DMS 273 (cell line): Measurements from ENCODE around the gene ITGA2.

Source experiments
- DNase-seq: peaks from one replicate; lab custom pipeline; 2025; ENCODE audit not compliant: unreplicated experiment; lab: John Stamatoyannopoulos, UW

ITGA2 gene

DNA sequence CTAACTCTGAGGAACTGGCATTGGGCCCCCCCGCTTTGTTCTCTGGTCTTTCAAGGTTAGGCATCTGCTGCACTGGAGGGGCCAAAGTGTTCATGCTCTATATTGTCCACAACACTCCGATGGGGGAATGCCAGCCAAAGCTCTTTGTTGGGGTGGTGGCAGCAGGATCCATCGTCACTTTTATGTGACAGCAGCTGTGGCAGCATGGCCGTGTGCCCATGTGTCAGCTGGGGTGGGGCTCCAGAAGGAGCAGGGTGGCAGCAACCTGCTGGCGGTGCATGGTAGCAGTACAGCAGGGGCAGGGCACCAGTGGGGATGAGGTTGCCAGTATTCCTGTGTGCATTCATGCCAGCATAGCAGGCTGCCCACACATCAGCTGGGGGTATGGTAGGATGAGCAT is 28.2 kb downstream of the ITGA2 start:
- no peak for DNase-seq

DNA sequence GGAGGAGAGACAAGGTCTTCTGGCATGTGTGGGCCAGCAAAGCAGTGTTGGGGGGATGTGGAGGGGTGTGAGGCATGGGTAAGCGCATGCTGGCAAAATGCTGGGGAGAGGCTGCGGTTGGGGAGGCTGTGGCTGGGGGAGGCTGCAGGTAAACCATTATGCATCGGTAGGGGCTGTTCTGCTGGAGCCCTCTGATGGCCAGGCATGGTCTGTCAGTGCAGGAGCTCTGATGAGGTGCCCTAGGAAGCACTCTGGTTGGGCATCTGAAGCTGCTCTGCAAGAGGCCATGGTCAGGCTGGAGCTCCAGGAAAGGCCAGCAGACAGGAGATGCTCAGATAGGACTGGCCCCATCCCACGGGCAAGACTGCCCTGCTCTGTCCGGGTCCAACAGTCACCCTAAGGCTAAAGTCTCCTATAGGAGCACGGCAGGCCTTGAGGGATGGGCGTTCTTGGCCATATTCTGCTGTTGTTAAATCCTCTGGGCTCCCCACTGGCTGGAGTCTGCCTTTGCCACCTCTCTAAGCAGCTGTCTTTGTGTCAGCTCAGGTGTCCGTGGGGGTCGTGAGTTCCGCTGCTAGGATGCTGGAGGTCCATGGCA is 28.7 kb downstream of the ITGA2 start:
- DNase-seq = no peak

DNA sequence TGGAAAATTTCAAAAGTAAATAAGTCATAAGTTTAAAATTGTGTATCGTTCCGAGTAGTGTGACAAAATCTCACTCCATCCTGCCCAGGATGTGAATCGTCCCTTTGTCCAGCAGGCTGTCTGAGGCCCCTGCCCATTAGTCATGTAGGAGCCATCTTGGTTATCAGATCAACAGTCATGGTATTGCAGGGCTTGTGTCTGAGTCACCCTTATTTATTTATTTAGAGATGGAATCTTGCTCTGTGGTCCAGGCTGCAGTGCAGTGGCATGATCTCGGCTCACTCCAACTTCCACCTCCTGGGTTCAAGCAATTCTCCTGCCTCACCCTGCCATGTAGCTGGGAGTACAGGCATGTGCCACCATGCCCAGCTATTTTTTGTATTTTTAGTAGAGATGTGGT is 30.2 kb downstream of the ITGA2 start:
- DNase-seq = no peak

DNA sequence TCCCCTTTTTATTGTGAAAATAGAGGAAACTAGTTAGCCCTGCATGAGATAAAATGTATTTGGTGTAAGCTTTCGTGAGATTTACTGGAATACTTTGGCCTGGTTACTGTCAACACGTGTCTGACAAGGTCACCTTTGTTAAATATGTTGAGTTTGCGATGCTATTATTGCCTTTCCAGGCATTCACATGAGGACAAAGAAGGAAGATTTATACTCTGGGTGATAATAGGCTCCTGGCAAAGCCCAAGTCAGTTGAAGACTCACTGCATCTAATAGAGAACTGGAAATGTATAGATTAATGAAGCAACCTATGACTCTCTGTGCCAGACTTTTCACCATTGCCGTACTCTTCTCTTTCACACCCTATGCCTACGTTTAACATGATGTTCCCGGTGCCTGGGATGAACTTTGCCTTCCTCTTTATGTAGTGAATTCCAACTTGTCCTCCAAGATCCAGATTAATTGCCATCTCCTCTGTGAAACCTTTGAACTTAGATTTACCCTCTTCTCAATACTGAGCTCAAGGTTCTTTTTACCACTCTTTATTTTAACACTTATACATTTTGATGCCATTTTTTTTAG is 33.9 kb downstream of the ITGA2 start:
- DNase-seq = no peak

DNA sequence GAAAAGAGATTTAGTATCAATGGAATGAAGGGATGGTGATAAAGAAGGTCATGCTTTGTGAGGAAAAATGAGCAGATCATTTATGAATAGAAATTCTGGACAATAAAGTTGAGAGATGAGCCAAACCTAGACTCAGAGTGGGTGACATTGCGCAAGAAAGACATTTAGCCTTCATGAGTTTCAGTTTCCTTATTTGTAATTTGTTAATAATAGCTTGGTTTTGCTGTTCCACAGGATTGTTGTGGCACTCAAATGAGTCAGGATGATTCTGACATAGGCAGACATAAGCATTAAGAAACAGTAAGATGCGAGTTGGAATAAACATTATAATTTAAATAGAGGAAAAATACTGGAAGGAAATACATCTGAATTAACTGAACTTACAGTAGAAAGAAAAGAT is 34.8 kb downstream of the ITGA2 start:
- DNase-seq = no peak

DNA sequence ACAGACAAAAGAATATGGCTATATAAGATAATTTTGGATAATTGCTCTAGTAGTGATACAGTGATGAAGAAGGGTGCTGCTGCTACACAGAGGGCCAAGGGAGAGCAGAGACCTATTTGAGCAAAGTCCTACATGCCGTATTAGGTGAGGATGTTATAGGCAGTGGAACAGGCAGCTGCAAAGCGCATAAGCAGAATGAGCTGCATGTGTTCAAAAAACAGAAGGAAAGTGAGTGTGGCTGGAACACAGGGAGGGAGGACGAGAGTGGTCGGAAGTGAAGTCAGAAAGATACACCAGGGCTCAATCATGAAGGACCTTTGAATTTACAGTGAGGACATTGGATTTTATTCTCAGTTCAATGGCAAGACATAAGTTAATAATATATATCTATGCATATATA is 35.4 kb downstream of the ITGA2 start:
- DNase-seq = no peak

DNA sequence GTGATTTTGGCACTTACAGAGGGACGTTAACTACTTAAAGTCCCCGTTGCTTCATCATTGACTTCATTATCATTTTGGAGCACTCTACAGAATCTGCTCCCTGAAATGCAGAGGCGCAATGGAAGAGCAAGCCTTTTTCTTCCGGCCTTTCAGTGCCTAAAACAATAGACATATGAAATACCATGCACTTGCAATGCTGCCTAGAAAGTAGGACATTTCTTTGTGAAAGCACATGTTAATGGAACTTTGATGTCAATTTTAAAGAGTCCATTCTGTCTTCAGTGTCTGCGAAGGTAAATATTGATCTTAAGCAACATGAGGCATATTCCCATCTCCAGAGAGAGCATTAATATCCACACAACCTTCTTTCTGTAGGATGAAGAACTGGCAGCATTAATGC is 36.3 kb downstream of the ITGA2 start:
- DNase-seq = no peak

DNA sequence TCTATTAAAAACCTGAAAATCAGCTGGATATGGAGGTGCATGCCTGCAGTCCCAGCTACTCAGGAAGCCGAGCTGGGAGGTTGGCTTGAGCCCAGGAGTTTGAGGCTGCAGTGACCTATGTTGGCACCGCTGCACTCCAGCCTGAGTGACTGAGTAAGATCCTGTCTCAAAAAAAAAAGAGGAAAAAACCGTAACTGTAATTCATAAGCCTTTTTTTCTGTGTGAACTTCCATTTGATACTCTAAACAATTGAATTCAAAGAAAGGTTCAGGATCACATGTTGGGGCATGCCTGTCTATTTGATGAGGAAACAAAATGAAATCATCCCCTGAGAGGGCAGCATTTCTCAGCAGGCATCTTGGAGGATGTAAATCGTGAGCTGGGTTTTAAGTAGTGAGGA is 38.8 kb downstream of the ITGA2 start:
- DNase-seq = no peak

DNA sequence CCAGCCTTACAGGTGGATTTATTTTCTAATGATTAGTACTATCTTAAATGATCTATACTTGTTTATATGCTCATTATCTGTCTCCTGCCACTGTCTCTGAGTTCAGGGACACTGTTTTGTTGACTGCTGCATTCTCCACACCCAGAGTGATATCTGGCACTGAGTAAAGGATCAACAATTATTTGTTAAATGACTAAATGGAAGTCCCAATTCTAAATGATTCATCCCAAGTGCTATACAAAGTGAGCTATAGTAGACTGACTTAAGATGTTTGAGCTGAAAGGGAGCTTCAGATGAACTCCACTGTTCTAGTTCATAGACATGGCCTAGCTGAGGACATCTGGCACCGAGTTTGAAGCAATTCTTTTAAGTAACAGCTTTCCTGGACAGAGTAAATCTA is 40.5 kb downstream of the ITGA2 start:
- DNase-seq = no peak

DNA sequence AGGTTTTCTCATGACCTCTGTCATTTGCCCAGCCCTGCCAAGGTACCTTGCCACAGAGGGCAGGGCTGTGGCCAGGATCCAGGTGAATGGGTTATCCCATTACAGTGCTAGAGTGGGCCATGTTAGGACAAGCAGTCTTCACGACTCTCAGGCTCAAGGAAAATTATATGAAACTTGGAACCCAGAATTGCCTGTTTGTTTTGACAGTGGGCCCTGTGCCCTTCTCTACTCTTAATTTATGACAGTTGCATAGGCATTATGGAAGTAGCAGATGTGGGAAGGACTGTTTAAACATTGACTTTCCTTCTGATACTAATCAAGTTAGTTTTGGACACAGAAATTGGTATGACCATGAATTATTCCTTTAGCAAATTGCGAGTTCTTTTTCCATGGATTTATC is 41.7 kb downstream of the ITGA2 start:
- DNase-seq = no peak

DNA sequence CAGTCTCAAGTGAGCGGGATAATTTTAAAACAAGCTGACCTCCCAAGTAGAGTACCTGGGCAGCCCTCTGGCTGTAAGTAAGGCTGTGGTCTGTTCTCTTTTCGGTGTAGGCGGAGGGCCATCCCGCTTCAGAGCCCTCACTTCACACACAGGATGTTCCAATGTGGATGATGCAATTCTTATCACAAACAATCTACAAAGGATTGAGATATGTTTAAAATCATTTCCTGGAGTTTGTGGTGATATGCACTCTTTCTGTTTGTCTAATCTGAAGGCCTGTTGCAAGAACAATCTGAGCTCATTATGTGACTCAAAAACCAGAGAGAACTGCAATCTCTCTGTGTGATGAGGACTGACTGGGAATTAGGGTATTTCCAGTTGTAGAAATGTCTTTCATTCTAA is 42.5 kb downstream of the ITGA2 start:
- DNase-seq = no peak

DNA sequence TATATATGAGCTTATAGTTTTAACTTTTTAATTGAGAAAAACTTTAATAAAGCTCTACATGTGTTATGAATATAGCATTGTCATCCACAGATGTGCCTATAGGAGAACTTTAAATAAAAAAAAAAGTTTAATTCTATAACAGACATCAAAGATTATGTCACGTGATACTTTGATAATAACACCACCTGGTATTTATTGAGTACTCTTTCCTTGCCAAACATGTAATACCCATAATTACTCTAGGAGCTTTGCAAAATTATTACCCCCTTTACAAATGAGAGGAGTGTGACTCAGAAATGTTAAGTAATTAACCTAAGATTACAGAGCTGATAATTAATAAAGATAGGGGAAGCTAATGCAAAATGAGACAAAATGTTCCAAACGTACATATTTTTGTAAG is 43.0 kb downstream of the ITGA2 start:
- DNase-seq = no peak

DNA sequence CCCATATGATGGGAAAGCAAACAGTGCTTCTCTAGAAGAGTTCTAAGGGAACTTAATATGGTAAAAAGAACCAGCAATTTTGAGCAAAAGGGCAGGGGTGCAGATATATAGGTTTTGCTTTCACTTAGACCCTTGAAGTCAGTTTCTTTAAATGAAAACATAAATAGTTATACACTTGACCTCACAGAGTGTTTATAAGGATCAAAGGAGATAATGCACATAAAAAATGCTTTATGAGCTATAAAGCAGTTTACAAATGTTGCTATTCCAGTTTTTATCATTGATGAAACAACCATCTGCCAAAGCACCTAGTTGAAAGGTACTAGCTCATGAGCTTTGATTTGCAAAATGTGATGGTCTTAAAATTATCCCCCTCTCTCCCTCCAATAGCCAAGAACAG is 45.7 kb downstream of the ITGA2 start:
- DNase-seq = no peak

DNA sequence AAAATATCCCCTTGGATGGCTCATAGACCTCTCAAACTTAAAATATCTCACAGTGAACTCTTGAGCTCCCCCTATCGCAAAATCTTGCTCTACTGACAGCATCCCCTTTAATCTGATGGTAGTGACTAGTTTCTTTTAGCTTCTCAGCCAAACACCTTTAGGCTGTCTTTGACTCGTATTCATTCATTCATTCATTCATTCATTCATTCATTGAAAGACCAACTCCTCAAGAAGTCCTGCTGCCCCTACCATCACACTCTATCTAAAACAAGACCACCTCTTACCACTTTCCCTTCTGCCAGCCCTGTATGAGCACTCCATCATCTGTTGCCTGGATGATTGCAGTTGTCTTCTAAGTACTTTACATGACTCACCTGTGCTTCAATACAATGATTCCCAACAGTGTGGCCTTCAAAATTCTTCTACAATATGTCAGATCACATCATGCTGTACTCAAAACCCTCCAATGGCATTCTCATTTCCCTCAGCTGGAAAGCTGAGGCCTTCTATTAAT is 46.8 kb downstream of the ITGA2 start:
- peak; percentile 24 for DNase-seq

DNA sequence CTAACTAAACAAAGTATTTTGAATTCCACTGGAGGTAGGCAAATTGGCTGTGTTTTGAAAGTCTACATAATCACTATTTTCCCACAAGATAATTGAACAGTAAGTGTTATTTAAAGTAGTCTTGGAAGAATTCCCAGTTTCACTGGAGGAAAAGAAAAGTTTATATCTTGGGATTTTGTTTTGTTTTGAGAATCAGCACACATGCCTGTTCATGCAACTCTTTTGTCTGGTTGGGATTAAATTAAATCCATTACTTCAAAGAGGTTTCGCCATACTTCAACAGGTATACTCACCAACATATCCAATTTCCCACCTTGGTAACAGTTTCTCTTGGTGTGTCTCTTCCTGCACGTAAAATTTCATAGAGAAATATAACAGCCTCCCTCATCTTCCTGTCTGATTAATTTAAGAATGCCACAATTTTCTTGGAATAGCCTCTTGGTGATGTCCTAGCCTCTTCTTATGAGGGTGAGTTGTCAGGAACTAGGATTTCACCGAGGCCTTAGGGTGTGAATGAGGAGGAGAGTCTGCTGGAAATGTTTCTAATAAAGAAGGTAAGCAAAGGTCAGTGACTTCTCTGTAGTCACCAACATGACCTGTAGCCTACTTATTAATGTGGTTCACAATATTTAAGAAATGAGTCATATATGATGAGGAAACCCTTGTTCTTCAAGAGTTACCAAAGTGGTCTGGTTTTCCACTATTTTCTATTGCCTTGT is 48.1 kb downstream of the ITGA2 start:
- no peak for DNase-seq

DNA sequence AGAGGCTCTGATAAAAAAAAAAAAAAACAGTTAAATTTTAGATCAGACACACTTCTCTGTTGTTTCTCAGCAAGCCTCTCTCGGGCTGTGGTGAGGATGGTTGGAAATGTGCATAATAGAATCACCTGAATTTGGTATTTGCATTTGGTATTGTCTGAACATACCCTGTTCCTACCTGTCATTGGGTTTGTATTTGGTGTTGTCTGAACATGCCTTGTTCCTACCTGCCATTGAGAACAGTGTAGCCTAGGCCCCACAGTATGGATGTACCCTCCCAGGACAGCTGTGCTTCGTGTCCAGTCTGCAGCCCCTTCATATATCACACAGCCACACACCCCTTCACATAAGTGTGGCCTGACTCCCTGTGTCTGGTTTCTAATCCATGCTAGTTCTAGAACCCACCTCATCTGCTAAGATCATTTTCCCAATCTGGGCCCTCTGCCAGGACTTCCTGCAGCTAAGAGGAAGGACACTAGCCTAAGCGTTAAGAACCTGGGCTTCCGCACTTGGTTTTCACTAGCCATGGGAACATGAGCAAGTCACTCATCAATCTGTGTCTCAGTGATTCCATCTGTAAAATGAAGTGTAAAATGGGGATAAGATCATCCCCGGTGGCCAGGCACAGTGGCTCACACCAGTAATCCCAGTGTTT is 49.2 kb downstream of the ITGA2 start:
- no peak for DNase-seq

DNA sequence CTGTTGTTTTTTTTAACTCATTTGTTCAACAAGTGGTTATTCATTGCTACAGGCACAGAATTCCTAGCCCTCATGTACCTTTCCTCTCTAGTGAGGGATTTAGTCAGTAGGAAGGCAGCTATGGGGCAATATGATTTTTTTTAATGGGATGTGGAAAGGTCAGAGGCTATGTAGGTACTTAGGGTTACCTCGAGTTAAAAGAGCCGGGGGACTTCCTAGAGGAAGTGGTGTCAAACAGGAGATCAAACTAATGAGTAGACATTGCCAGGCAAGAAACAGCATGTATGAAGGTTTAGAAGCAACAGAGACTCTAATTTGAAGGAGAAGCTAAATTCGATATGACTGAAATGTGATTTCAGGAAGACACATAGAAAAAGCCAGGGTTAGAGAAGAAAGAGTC is 50.7 kb downstream of the ITGA2 start:
- no peak for DNase-seq

DNA sequence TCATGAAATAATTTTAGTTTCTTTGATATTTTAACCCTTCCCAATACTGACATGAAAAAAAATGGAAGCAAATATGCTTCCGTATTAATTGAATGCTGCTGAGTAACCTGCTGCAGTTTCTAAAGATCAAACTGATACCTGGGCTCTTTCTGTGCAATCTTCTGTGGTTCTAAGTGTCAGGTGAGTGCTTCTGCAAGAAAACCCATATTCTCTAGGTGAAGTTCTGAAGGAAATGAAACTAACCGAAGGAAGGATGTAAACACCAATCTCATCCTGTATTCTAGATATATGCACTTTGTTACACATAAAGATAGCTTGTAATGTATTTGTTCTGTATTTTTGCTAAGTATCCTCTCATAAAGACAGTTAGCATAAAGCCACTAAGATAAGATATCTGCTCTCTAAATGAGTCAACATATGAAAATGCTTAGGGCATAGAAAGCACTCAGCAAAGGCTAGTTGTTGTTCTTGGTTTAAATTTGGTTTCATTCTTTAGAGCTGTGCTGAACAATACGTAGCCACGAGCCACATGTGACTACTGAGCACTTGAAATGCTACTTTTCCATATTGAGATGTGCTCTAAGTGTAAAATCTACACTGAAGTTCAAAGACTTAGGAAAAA is 52.0 kb downstream of the ITGA2 start:
- no peak for DNase-seq

DNA sequence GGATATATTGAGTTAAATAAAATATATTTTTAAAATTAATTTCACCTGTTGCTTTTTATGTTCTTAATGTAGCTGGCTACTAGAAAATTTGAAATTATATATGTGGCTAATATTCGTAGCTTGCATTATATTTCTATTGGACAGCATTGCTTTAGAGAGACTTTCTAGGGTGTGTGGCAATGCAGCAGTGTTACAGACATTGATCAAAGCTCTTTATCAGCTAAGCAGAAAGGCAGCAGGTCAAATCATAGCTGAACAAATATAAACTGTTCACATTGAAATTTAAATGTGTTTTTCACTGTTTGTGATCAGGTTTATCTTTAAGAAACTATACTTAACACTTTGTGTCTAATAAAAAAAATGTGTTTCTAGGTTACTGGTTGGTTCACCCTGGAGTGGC is 52.6 kb downstream of the ITGA2 start:
- no peak for DNase-seq

DNA sequence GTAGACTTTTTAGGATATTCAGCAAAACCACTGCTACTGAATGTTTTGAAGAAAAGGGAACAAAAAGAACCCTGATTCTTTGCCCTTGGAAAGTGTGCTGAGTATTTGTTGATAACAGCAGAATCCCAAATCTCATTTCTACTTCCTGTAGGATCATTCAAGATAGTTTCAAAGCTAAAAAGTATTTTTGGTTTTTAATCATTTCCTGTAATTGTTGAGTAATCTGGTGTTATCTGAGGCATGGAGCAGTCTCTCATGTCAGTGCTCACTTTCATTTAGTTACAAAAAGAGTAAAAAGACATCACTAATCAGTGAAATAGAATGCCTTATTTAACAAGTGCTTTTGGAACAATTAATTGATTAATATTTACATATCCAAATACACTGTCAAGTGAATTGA is 56.1 kb downstream of the ITGA2 start:
- no peak for DNase-seq

DNA sequence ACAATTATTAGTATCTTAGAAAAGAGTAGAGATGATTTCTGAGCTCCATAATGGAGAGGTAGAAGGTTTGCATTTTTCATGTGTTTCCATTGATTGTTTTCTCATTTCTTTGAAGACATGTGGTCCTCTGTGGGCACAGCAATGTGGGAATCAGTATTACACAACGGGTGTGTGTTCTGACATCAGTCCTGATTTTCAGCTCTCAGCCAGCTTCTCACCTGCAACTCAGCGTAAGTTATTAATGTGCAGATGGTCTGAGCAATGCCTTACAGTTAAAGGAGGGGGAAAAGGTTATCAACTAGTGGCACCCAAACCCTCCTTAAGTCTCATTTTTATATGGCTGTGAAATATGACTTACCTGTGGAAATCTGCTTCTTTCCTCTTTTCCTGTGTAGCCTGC is 59.1 kb downstream of the ITGA2 start:
- no peak for DNase-seq

DNA sequence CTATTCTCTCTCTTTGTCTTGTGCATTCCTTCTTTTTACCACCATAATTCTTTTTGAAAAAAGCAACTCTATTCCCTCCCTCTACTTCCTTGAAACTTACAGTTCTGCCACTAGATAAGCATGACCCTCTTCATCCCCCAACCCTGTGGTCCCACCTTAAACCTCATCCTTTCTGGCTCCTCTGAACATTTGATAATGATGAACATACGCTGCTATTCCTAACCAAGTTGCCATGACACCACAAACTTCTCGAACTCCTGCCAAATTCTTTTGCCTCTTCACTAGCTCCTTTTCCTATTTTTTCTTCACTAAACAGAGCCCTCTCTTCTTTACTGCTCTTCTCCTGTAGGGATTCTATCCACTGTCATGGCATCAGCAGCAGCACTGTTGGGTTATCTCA is 63.3 kb downstream of the ITGA2 start:
- no peak for DNase-seq
